ENCODE results near the gene XK.

XK gene

DNA sequence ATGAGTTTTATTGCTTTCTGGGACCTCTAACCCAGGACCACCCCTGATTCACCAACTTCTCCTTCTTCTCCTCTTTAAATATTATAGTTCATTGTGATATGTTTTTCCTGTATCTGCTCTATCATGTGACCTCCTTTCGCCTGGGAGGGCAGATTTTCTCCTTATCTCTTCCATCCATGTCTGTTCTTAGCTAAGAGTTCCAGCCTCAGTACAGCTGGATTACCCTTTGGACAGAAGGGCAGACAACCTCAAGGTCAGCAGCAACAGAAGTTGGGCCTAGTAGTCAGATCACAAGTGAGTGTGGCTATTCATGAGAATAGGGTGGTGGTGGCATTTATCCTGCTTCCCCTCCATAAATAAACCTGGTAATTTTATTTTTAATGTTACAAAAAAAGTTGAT lies 5.7 kb upstream of the XK start:
- DNase-seq, result no peak

DNA sequence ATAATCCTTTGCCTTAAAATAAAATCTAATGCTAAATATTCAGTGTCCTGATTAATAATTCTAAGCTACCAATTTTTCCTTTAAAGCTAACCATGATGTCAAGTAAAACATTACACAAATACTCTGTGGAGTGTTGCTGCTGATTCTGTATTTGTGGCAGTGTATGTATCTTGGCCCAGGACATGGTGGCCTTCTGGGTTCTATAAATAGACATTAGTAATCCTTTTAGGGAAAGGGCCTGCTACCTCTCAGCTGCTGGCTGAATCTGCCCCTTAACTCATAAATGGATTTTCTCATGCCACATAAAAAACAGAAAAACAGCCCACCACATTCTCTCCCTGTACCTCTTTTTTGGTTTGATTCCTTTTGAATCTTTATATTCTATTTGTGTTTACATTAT lies 1.2 kb upstream of the XK start:
- no peak for DNase-seq

DNA sequence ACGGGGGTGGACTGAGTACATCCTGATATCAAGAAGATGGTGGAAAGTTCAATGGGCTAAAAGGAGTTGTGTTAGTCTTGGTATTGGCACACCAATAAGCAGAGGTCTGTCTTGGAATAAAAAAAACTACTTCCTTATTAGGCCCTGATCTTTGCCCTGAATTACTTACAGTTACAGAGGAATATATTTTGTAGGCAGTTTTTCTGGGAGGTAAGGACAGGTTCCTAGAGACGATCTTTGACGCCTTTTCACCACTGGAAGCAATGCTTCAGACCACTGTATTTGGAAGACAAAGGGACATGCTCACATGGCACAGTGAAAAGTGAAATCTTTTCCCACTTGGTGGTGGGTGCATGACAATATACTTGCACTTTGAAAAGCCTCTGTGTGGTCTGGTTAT lies 618 bp upstream of the XK start:
- no peak for DNase-seq

DNA sequence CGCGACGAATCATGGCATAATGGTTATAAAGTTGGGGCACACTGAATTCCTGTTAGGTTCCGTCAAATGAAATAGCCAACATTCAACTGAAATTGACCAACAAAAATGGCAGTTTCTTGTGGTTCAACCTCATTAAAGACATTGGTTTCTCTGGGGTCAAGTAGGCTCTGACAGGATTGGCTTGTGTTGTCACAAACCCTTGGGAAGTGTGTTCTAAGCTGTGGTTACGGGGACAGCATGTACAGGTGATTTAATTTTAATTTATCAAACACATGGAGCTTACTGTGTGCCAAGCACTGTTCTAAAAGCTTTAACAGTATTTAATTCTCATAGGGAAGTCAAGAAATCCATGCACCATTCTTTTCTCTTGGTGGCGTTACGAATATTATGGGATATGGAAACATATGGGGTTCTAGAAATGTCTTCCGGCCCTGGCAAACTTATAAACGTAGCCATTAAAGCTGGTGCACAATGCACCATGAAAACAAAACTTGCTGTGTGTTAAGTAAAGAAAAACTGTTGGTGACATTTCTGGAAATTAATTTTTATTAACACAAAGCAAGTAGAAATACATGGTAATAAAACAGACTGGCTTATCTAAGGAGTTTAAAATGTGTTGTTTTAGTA lies 891 bp downstream of the XK start:
- no peak for DNase-seq

DNA sequence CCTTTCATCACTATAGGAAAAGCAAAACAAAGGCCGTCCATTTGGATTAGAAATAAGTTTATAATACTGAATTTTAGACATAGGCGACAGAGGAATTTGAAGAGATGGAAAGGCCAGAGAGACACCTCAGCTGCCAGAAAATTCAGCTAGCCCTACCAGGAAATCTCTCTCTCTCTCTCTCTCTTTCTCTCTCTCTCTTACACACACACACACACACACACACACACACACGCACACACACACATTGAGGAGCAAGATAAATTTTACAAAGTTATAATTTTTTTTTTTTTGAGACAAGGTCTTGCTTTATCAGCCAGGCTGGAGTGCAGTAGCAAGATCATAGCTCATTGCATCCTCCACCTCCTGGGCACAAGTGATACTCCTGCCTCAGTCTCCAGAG lies 1.4 kb downstream of the XK start:
- no peak for DNase-seq

DNA sequence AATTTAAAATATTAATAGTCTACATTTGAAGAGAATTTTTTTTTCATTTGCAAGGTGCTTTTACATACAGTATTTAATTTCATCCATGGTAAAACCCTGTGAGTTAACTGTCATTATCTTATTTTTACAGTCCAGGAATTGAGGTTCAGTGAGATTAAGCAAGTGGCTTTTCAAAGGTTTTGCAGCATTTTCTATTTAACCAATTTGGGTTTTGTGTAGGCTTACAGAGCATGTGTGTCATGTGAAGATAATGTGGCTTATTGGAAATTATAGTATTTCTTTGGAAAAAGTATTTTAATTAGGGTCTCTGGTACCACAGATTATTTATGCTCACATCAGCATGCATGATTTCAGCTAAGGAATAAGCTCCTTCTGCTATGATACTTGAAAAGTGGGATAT lies 4.5 kb downstream of the XK start:
- DNase-seq, result no peak

DNA sequence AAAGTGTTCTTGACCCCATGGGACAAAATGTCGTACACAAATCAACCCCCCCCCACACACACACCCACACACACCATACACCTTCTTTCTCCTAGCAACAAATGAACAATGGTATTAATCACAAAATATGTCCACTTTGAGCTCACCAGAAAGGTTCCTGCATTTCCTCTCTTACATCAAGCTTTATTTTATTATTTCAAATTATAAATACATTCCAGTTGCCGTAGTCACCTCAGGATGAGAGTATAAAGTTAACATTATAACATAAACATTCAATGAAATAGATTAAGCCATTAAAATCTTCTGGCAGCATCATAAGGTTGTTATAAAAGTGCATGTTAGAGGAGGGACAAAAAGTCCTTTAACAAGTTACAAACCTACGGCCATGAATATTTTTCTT lies 7.3 kb downstream of the XK start:
- no peak for DNase-seq

DNA sequence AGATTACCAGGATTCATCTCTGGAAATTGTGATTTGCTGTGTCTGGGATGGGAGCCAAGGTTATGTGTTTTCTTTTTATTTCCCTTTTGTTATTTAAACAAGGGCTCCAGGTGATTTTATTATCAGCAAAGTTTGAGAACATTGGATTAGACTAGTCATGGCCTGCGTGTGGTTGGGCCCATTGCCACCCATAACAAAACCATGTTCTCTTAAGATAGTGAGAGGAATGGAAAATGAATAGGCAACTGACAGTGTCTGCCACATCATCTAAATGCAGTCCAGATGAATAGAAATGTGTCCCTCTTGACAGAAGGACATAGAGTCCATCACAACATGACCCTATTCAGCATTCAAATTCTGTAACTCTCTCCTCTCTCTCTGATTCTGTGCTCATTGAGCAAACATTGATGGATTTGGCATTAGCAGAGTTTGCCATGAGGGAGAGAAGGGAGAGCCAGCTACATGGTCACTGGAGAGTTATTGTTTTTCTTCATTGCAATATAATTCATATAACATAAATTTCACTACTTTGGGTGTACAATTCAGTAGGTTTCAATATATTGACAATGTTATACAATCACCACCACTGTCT lies 11.7 kb downstream of the XK start:
- DNase-seq, result peak; percentile 62

DNA sequence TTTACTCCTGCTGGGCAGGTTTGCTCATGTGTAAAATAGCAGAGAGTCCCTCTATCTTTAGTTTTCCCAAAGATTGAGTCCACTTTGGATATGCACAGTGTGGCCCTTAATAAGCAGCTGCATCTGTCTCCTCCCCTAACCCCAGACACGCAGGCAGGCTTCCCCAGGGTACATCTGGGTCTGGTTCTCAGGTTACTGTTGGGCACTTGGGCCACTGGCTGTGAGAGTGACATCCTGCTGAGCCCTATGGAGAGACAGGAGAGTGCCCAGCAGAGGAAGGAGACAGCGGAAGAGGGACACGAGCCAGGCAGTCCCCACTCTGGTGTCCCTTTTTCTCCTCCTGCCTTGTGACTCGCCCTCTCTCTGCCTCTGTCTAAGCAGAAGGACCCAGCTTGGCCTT lies 16.0 kb downstream of the XK start:
- peak; percentile 3 for DNase-seq

DNA sequence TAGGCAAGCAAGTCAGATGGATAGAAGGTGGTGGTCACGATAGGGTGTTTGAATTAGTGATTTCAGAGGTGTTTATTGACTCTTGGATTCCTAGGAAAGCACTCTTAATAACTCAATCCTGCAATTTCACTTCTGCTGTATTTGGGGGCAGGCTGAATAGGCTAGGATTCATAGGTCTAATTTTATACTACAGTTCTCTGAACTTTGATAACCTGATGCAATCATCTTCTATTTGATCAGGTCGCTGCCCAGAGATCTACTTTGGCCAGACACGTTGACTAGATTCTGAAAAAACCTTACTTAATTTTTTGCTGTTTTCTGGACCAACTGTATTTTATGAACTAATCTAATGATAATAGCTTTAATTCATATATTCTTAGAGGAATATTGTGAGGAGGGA lies 26.4 kb downstream of the XK start:
- no peak for DNase-seq

DNA sequence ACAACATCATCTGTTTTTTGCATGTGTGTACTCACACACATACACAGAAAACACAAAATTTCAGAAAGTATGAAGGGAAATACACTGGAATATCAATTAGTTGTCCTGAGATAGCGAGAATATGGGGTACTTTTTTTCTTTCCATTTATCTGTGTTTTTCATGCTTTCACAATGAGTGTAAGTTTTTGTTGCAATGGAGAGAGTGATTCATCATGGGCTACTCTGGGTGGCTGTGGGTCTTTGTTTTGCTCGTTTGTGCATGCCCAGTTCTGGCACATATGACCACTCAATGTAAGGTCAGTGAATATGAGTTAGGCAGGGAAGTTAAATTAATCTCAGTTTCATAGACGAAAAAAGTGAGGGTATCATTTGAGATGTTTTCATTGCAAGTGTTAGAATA lies 26.9 kb downstream of the XK start:
- DNase-seq, result no peak

DNA sequence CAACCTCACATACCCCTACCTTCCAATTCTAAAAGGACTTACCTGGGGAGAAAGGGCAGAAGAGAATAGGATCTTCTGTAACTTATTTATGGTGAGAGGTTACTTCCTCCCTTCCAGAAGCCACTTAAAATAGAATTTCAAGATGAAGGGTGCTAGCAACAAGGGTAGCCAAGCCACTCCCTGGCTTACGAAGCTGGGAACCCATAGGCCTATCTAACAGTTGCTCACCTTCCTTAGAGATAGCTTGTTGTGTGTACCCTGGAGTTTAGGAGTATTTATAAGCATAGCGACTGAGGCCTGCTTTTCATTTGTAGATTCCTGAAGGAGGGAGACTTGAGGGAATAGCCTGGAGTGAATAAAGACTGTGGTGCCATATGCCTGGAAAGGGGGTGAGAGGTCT lies 28.9 kb downstream of the XK start:
- DNase-seq, result no peak

DNA sequence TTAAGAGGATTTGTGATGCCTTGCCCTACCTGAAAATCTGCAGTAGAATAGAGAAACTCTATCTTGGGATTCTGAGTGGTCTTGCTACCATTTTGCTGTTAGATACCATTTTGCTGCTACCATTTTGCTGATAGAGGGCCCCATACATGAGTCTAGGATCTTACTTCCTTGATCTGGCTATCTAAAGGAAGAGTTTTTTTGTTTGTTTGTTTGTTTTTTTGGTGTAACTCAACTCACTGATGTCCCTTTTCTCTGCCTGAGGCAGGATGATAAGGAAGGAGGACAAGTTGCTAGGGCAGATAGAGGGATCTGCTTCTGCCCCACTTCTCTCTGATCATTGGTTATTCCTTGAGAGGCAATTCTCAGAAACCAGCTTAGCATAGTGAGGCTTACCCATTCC lies 31.0 kb downstream of the XK start:
- DNase-seq, result no peak

DNA sequence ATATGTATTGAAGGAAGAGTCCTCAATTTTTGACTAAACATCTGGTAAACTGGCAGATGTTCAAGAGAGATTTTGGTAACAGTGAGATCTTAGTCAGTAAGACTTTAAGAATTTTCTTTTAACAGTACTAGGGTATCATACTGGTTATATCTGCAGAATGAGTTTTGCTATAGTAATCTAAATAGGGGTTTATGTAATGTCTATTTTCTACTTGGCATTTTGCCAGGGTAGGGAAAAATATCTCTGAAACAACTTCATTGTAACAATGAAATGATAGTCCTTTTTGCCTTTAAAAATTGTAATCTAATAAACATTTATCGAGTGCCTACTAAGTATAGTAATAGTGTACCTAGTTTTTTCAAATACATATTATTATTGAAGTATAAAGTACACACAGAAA lies 32.1 kb downstream of the XK start:
- DNase-seq, result no peak

DNA sequence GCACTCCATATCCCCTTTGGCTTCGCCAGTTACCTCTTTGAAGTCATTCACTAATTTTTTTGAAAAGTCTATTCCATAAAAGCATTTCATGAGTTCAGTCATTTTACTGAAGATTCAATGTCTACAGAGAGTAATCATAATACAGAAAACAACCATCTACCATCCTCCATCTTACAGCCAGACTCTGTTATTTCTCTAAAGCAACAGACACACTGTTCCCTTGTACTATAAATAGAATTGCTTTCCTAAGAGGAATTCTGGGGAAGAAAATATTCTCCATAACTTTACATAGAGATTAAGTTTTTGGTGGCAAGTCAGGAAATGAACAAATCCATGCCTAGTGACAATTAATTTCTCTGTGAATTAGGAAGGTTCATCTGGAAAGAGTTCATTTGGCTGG lies 37.0 kb downstream of the XK start:
- no peak for DNase-seq

DNA sequence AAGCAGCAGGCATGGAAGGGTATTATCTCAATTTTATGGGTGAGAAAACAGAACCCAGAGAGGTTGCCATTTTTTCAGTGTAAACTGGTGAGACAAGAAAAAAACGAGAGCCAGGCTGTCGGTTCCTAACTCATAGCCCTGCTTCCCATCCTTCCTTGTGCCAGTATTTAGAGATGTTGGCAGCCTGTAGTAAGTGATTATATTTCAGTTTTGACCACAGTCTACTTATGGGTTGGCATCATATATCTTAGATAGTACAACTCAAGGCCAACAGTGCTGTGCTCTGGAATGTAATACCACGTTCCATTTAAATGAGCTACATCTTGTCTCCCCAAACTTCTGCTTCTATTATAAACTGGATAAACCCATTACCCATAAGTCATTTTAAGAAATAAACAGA lies 40.8 kb downstream of the XK start:
- DNase-seq, result no peak

DNA sequence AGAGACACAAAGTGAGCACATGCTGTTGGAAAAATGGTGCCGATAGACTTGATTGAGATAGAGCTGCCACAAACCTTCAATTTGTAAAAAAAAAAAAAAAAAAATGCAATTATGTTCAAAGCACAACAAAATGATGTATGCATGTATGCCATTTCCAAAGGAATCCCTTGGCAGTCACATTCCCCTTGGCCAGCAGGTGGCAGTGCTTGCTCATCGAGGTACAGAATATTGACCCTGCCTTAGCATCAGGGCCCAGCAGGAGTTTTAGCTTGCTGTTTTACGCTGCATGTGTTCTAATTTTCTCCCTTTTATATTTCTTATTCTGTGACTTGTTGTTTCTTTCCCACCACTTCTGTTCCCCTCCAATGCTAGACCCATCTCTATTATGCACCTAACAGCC lies 59.8 kb downstream of the XK start:
- peak; percentile 31 for DNase-seq

DNA sequence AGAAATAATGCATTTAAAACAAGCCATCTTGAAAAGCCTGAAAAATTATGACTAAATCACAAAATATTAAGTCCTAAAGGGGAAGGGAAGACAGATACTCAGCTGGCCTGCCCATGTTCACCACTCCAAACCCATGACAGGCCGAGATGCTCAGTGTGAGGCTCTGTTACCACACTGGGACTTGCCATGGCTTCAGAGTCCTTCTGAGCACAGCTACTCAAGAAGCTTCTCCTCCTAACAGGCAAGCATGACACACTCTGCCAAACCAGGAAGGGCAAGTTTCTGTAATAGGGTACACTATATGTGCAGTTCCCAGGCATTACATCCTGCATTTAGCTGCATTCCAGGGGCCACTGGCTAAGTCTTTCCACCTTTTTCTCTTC lies 60.2 kb downstream of the XK start:
- no peak for DNase-seq

DNA sequence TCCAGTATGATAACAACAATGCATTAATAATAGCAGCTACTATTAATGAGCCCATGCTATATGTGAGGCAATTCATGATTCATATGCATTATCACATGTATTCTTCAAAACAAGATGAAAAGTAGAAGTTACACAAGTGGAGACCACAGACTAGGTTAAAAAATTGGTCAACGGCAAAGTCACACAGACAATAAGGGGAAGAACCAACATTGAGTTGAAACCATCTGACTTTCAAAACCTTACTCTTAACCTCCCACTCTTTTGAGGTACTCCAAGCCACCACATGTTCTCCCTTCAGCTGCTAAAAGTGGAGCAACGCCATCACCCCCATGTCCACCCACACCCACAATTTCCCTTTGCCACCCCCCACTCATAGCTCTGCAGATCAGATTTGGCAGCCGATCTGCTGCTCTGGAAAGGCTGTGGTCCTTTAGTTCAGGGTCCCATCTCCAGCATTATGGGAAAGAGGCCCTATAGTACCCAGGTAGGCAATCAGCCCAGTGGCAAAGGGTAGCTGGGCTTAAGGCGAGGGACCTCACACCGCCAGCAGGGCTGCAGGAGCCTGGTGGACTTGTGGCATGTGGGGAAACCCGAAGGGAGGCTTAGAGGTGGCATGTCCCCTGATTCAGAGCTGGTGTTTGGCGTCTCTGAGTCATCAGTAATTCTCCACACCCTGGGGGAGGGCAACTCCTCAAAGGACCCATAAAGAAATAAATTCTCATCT lies 60.8 kb downstream of the XK start:
- DNase-seq, result no peak

DNA sequence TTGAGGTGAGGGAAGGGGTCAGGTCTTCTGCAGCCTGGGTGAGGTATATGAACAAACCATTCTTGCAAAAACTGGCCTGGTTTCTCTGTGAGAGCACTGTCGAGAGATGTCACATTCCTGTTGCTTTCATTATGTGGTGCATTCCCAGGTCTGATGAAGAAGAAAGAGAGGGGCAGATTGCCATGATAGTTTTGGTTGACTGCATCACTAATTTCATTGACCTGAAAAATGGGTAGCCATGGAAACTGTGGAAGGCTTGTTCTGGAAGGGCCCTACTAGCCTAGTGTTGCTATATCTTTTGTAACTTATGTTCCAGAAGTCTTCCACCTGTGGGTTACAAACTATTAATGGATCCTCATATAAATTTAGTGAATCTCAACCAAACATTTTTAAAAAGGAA lies 61.4 kb downstream of the XK start:
- no peak for DNase-seq

DNA sequence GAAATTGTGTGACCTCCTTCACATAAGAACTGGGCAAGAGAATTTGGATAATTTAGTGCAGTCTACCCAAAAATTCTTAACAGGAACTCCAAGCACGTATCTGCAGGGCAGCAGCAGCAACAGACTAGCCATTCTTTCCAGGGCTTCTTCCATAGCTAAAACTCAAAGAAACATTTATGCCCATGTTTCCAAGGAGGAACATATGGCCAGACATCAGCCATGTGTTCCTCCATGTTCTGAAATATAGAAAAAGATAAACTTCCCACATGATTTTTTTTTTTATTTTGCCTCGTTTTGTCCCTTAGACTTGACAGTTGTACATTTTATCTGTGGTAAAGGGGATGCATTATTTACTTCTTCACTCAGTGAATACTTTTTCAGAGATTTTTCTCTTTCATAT lies 66.7 kb downstream of the XK start:
- no peak for DNase-seq

DNA sequence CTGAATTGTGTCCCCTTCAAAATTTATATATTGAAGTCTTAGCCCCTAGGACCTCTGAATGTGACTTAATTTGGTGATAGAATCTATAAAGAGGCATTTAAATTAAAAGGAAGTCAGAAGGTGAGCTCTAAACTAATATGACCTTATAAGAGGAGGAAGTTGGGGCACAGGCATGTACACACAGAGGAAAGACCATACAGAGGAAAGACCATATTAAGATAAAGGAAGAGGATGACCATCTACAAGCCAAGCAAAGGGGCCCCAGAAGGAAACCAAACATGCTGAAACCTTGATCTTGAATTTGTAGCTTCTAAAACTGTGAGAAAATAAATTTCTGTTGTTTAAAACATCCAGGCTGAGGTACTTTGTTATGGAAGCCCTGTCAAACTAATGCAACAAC lies 67.3 kb downstream of the XK start:
- DNase-seq, result no peak

DNA sequence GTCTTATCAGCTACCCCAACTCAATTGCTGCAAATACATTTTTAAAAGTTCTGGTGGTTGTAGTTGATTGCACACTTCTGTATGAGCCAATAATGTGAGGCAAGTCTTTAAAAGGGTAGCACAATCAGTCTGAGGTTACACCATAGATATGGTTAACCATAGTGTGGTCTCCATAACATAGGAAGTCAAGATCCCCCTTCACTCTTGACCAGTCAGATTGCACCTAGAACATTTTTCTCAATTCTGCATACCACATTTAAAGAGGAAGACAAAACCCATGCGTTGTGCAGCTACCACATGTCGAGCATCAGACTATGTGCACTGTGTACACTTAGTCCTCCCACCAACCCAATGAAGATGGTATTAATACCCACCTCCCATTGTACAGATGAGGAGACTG lies 67.8 kb downstream of the XK start:
- no peak for DNase-seq

DNA sequence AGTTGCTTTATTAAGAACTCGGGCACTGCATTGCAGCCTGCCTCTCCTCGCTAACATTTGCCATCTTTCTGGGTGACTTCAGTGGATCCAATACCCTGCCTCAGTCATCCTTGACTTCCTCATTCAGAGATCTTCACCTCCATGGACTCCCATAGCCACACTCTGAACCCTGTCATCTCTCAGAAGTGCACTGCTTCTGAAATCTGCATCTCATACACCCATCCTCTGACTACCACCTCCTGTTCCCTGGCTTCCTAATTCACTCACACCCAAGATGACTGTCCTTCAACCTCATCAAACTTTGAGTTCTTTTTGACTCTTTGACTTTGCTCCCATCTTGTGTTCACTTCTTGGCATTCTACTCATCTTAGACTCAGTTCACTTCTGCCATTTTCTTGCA lies 68.9 kb downstream of the XK start:
- DNase-seq, result no peak

DNA sequence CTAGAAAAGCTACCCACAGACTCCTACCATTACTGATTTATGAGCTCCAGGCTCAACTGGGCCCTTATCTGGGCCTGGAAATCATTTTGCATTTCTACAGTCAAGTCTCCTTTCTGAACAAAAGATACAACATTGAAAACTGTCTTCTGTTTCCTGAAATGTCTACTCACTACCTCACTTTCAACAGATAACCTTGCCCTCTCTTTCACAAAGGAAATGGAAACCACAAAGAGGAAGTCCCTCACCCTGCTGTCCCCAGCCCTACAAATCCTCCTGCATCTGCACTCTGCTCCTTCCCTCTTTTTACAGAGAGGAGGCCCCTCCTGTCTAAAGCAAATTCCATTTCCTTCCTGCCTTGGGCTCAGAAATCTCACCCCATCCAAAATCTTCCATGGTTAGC lies 69.4 kb downstream of the XK start:
- DNase-seq, result no peak
